ENCODE data around the gene MLF2. TPM values are rescaled to one million over a fixed set of nuclear protein-coding genes. Genes with fewer than 3 reads are reported as not detected.
A peak's percentile ranks its signal among the peaks of the same experiment; 100 is the strongest.

The MLF2 gene
- total RNA-seq, 2 experiments from 2014 or later: 79.7 to 87.3 TPM

DNA sequence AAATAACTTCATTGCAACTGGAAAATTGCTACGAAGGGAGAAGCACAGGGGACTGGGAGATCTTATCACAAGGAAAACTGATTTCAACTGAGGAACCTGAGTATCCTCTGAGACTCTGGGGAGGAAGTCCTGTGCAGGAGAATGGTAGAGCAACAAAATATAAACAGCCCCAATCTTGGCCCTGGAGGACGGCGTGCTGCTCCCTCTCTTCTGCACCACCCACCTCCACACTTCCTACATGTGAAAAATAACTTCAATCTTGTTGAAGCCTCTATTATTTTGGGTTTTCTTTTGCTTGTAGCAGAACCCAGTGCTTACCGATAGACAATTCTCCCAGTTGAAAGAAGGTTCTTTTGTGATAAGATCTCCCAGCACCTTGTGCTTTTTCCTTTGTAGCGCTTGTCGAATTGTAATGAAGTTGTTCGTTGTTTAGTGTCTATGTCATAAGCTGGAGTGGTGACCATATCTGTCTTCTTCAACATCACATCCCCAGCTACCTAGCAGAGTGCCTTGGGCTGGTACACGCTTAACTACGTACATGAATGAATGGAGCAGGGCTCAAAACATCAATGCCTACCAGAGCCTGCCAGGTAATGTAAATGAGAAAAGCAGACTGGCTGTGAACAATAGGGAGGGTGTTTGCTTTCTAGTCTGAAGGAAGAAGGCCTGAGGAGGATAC is 33.6 kb upstream of the MLF2 start:
- H3K4me1 ChIP-seq (ENCODE audit: insufficient read depth, low read length, poor library complexity, severe bottlenecking): peaks cover 31% of the 10 kb centered on the region
- CTCF ChIA-PET (ENCODE audit: unreplicated experiment): interaction anchor here (1.0 kb wide), 1 partner anchor 216 kb away, joined by 3 read pairs; no protein-coding TSS in a partner anchor
- TF ChIP-seq, protein P1, sequence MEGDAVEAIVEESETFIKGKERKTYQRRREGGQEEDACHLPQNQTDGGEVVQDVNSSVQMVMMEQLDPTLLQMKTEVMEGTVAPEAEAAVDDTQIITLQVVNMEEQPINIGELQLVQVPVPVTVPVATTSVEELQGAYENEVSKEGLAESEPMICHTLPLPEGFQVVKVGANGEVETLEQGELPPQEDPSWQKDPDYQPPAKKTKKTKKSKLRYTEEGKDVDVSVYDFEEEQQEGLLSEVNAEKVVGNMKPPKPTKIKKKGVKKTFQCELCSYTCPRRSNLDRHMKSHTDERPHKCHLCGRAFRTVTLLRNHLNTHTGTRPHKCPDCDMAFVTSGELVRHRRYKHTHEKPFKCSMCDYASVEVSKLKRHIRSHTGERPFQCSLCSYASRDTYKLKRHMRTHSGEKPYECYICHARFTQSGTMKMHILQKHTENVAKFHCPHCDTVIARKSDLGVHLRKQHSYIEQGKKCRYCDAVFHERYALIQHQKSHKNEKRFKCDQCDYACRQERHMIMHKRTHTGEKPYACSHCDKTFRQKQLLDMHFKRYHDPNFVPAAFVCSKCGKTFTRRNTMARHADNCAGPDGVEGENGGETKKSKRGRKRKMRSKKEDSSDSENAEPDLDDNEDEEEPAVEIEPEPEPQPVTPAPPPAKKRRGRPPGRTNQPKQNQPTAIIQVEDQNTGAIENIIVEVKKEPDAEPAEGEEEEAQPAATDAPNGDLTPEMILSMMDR (conservative IDR thresholded peaks at IDR 0.05; ENCODE audit: low read length): no peak
- TF ChIP-seq EZH2phosphoT487 (IDR thresholded peaks at IDR 0.05; ENCODE audit: borderline replicate concordance, low read depth, low read length): no peak
- H4K20me1 ChIP-seq (ENCODE audit: insufficient read depth, low read length): no peaks in the 10 kb centered on the region
- no peaks in the 10 kb centered on the region for H3K9me3 ChIP-seq (ENCODE audit: low read length)
- H3K4me2 ChIP-seq (ENCODE audit: low read length): no peak overlapping the region
- POLR2A ChIA-PET: no interaction called here
- no peak overlapping the region for H2AFZ ChIP-seq (ENCODE audit: low read length)
- H3K9me2 ChIP-seq (ENCODE audit: insufficient read depth, low read length): no peaks in the 10 kb centered on the region
- H3K36me3 ChIP-seq (ENCODE audit: insufficient read depth, low read length): no peaks in the 10 kb centered on the region
- H3K79me2 ChIP-seq (ENCODE audit: insufficient read depth, low read depth, low read length): no peaks in the 10 kb centered on the region
- H3K27ac ChIP-seq (ENCODE audit: low read depth, low read length, poor library complexity, severe bottlenecking): no peak overlapping the region
- H3K4me3 ChIP-seq (ENCODE audit: low read depth, low read length, poor library complexity, severe bottlenecking): no peak overlapping the region
- intact Hi-C loops (cut with micrococcal nuclease; ENCODE audit: unreplicated experiment): no loop called here
- no TSS peak for BruUV-seq (replicated peaks)
- no peak for DNase-seq (ENCODE audit: low spot score)

DNA sequence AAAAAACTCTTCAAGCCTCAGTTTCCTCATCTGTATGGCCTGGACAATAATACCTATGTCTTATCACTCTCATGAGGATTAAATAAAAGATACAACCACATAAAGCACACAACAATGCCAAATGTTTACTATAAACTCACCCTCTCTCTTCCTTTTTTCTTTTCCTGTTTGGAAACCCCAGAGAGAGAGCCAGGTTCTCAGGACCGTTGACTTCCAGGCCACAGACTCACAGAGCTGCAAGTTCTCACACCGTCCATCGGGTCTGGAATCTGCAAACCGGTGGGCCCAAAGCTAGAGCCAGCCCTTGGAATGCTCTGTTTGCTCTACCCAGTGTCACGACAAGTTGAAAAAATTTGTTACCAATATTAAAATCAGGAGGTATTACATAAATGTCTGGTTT is 31.8 kb upstream of the MLF2 start:
- Histone ChIP-seq H3K9me3 (ENCODE audit: low read length) (no peaks in the 10 kb centered on the region), H3K4me3 (ENCODE audit: low read depth, low read length, poor library complexity, severe bottlenecking) (no peak overlapping the region), H4K20me1 (ENCODE audit: insufficient read depth, low read length) (no peaks in the 10 kb centered on the region), H3K9me2 (ENCODE audit: insufficient read depth, low read length) (no peaks in the 10 kb centered on the region), H3K79me2 (ENCODE audit: insufficient read depth, low read depth, low read length) (no peaks in the 10 kb centered on the region), H2AFZ (ENCODE audit: low read length) (peak overlapping the region; percentile 16; the same call in 1 of the 2 replicates), H3K4me2 (ENCODE audit: low read length) (no peak overlapping the region), H3K27ac (ENCODE audit: low read depth, low read length, poor library complexity, severe bottlenecking) (no peak overlapping the region), H3K4me1 (ENCODE audit: insufficient read depth, low read length, poor library complexity, severe bottlenecking) (peaks cover 40% of the 10 kb centered on the region), H3K36me3 (ENCODE audit: insufficient read depth, low read length) (no peaks in the 10 kb centered on the region)
- ChIA-PET CTCF (ENCODE audit: unreplicated experiment) (no interaction called here), POLR2A (interaction anchor here (0.7 kb wide), 1 partner anchor 59 kb away, joined by 3 read pairs; no protein-coding TSS in a partner anchor)
- BruUV-seq (replicated peaks): no TSS peak
- intact Hi-C loops (cut with micrococcal nuclease; ENCODE audit: unreplicated experiment): loop anchor here (5.0 kb wide), 1 partner anchor 43 kb away; the partner anchor contains the start of gene P3H3
- no peak for TF ChIP-seq EZH2phosphoT487 (IDR thresholded peaks at IDR 0.05; ENCODE audit: borderline replicate concordance, low read depth, low read length)
- TF ChIP-seq, protein P1 (conservative IDR thresholded peaks at IDR 0.05; ENCODE audit: low read length): no peak
- no peak for DNase-seq (ENCODE audit: low spot score)

DNA sequence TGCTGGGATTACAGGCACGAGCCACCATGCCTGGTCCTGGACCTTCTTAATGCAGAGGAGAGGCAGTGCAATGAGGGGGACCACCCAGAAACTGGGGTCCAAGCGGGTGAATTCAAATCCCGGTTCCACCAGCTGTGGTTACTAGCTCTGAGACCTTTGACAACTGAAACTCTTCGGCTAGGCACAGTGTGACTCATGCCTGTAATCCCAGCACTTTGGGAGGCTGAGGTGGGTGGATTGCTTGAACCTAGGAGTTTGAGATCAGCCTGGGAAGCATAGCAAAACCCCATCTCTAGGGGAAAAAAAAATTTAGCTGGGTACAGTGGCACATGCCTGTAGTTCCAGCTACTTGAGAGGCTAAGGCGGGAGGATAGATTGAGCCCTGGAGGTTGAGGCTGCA is 31.4 kb upstream of the MLF2 start:
- ChIA-PET POLR2A (interaction anchor here (0.7 kb wide), 1 partner anchor 58 kb away, joined by 3 read pairs; no protein-coding TSS in a partner anchor), CTCF (ENCODE audit: unreplicated experiment) (interaction anchor here (0.6 kb wide), 1 partner anchor 37 kb away, joined by 4 read pairs; no protein-coding TSS in a partner anchor)
- intact Hi-C loops (cut with micrococcal nuclease; ENCODE audit: unreplicated experiment): loop anchor here (5.0 kb wide), 1 partner anchor 43 kb away; the partner anchor contains the start of gene P3H3
- H3K9me3 ChIP-seq (ENCODE audit: low read length): no peaks in the 10 kb centered on the region
- no peaks in the 10 kb centered on the region for H4K20me1 ChIP-seq (ENCODE audit: insufficient read depth, low read length)
- no peaks in the 10 kb centered on the region for H3K9me2 ChIP-seq (ENCODE audit: insufficient read depth, low read length)
- peak overlapping the region; percentile 16; the same call in 1 of the 2 replicates for H2AFZ ChIP-seq (ENCODE audit: low read length)
- no peak overlapping the region for H3K27ac ChIP-seq (ENCODE audit: low read depth, low read length, poor library complexity, severe bottlenecking)
- TF ChIP-seq, protein P1 (conservative IDR thresholded peaks at IDR 0.05; ENCODE audit: low read length): no peak
- no peak for TF ChIP-seq EZH2phosphoT487 (IDR thresholded peaks at IDR 0.05; ENCODE audit: borderline replicate concordance, low read depth, low read length)
- no TSS peak for BruUV-seq (replicated peaks)
- DNase-seq (ENCODE audit: low spot score): no peak
- H3K79me2 ChIP-seq (ENCODE audit: insufficient read depth, low read depth, low read length): no peaks in the 10 kb centered on the region
- no peak overlapping the region for H3K4me3 ChIP-seq (ENCODE audit: low read depth, low read length, poor library complexity, severe bottlenecking)
- peaks cover 39% of the 10 kb centered on the region for H3K4me1 ChIP-seq (ENCODE audit: insufficient read depth, low read length, poor library complexity, severe bottlenecking)
- H3K36me3 ChIP-seq (ENCODE audit: insufficient read depth, low read length): no peaks in the 10 kb centered on the region
- H3K4me2 ChIP-seq (ENCODE audit: low read length): no peak overlapping the region

Measured in OCI-LY7 (cell line).